Stomach (tissue), 9 donors: ENCODE data around the gene FOXJ3. TPM values are rescaled to one million over a fixed set of nuclear protein-coding genes. Genes with fewer than 3 reads are reported as not detected.

Experiments
- DNase-seq, 2 donors: peaks; one replicate each; pipeline versions ENCODE4 v3.0.0 to v3.0.0-alpha.2; 2013 to 2019
- H3K27ac ChIP-seq, 5 donors: fragments of 200-600 bp in 4 of 5; sonication (generic) in 4 of 5; one replicate each; pipeline ENCODE4 v1.5.1; 2013 to 2019; ENCODE audit warnings: mild to moderate bottlenecking in 1 of 5, moderate library complexity in 1 of 5
- H3K27me3 ChIP-seq, 3 donors: fragments of 200-600 bp; sonication (generic); one replicate each; pipeline ENCODE4 v1.5.1; 2017 to 2019; ENCODE audit warnings: mixed run types in 1 of 3
- H3K36me3 ChIP-seq, 4 donors: fragments of 200-600 bp; sonication (generic); 1 replicate in 3 of 4; 2 replicates in 1 of 4; pipeline ENCODE4 v1.5.1; 2016 to 2019
- H3K4me1 ChIP-seq, 4 donors: fragments of 200-600 bp; sonication (generic); one replicate each; pipeline ENCODE4 v1.5.1; 2016 to 2019
- H3K4me3 ChIP-seq, 4 donors: fragments of 200-600 bp; sonication (generic) in 3 of 4; one replicate each; pipeline ENCODE4 v1.5.1; 2016 to 2019; ENCODE audit warnings: mild to moderate bottlenecking in 1 of 4
- H3K9me3 ChIP-seq, 4 donors: fragments of 200-600 bp; sonication (generic); one replicate each; pipeline ENCODE4 v1.5.1; 2016 to 2019
- EP300 ChIP-seq: sonication (generic); formaldehyde crosslinking; IDR thresholded peaks from one replicate; pipeline ENCODE4 v1.6.1; 2017; ENCODE audit warnings: antibody characterized with exemption
- POLR2A ChIP-seq, 4 donors: fragments of 450-650 bp; IDR thresholded peaks; one replicate each; pipeline ENCODE4 v1.6.1; 2016; ENCODE audit warnings: antibody characterized with exemption in 4 of 4, control low read depth in 2 of 4, mild to moderate bottlenecking in 1 of 4, moderate library complexity in 1 of 4
- POLR2AphosphoS5 ChIP-seq, 3 donors: sonication (generic); formaldehyde crosslinking; IDR thresholded peaks; one replicate each; pipeline ENCODE4 v1.6.1; 2016; ENCODE audit warnings: antibody characterized with exemption in 3 of 3
- WGBS, 5 donors: extraction: QIAGEN DNeasy Blood & Tissue Kit in 3 of 5; methylation state at CpG; one replicate each; pipeline versions ENCODE4 v1.1.5 to v1.1.7; 2013 to 2018; 5-methylcytosine and 5-hydroxymethylcytosine counted together
- intact Hi-C: fragments of 100-400 bp; cut with DNase I; formaldehyde crosslinking; loops from one replicate; pipeline ENCODE4 v1.15.1; 2023; ENCODE audit warnings: low total_unique reads
- polyA plus RNA-seq, 3 donors: library from polyadenylated mRNA; stranded (reverse); fragments of 200-250 nt; gene quantifications; one replicate each; pipeline ENCODE4 v1.2.3, GENCODE V29; 2013
- total RNA-seq, 5 donors: library from RNA; depleted of rRNA; stranded (reverse); fragments of >200 nt; gene quantifications; one replicate each; pipeline versions ENCODE4 v1.1.0 to v1.2.3, GENCODE V29; 2014 to 2016
- TF ChIP-seq, protein P1 (sequence below), 7 experiments: fragments of 450-650 bp in 4 of 7; fragments of 200-600 bp in 3 of 7; sonication (generic) in 3 of 7; IDR thresholded peaks; one replicate each; pipeline ENCODE4 v1.5.1; 2016 to 2019; ENCODE audit warnings: antibody characterized with exemption in 7 of 7, control low read depth in 2 of 7, mild to moderate bottlenecking in 1 of 7
- donor health status: healthy with polysubstance abuse.
- donor health status: Bipolar disorder and iron deficiency.
- donor health status: healthy.

Gene FOXJ3
- total and polyA plus RNA-seq, 8 donors, result 8.3 to 57.3 (median 12.3) TPM

GRCh38 chr1:42311138-42311537 lies 23.9 kb downstream of the FOXJ3 start:
- no peak overlapping the region for H3K27ac ChIP-seq
- H3K4me3 ChIP-seq, result no peak overlapping the region
- 0 to 43% (median 0%) methylated on average over 1 of the region's 1 CpG for WGBS, 5 donors
- no peak for DNase-seq
- H3K27me3 ChIP-seq, result no peaks in the 10 kb centered on the region
- H3K4me1 ChIP-seq, result peaks cover 30 to 46% (median 39%) of the 10 kb centered on the region in 4 donors
- no peaks in the 10 kb centered on the region for H3K9me3 ChIP-seq
- H3K36me3 ChIP-seq, result peaks cover 0 to 8% (median 0%) of the 10 kb centered on the region in 4 donors
- TF ChIP-seq EP300 (no peak), POLR2A (IDR thresholded peaks at IDR 0.05) (no peak), POLR2AphosphoS5 (IDR thresholded peaks at IDR 0.05) (no peak)
- TF ChIP-seq, protein P1, sequence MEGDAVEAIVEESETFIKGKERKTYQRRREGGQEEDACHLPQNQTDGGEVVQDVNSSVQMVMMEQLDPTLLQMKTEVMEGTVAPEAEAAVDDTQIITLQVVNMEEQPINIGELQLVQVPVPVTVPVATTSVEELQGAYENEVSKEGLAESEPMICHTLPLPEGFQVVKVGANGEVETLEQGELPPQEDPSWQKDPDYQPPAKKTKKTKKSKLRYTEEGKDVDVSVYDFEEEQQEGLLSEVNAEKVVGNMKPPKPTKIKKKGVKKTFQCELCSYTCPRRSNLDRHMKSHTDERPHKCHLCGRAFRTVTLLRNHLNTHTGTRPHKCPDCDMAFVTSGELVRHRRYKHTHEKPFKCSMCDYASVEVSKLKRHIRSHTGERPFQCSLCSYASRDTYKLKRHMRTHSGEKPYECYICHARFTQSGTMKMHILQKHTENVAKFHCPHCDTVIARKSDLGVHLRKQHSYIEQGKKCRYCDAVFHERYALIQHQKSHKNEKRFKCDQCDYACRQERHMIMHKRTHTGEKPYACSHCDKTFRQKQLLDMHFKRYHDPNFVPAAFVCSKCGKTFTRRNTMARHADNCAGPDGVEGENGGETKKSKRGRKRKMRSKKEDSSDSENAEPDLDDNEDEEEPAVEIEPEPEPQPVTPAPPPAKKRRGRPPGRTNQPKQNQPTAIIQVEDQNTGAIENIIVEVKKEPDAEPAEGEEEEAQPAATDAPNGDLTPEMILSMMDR (IDR thresholded peaks at IDR 0.05), result no peak
- intact Hi-C loops, result no loop called here

DNA sequence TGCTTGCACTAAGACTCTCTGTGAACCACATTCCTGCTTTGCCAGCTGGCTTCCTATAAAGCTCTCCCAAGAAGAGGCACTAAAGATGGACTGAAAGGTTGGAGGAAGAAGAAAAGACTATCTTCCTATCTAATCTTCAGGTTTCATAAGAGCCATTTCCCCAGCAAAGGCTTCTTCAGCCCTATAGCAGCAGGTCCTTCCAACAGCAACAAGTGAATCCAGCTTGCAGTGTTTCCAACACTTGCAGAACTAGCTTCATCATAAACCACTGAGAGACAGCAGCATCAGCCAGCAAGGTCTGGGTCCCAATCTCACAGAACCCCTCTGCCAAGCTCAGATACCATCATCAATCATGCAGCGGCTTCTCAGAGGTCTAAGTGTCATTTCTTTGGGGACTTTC lies 28.1 kb downstream of the FOXJ3 start:
- no peak overlapping the region for H3K27ac ChIP-seq
- H3K9me3 ChIP-seq, result peaks cover 0 to 4% (median 0%) of the 10 kb centered on the region in 4 donors
- peaks cover 0 to 8% (median 5%) of the 10 kb centered on the region in 4 donors for H3K36me3 ChIP-seq
- no peak for DNase-seq
- H3K4me1 ChIP-seq, result peaks cover 0 to 4% (median under 1%) of the 10 kb centered on the region in 4 donors
- no peaks in the 10 kb centered on the region for H3K27me3 ChIP-seq
- WGBS, 5 donors, result 77 to 100% (median 83%) methylated on average over 1 of the region's 1 CpG
- intact Hi-C loops, result no loop called here
- H3K4me3 ChIP-seq, result no peak overlapping the region
- TF ChIP-seq, protein P1 (IDR thresholded peaks at IDR 0.05), result no peak
- no peak for TF ChIP-seq POLR2A (IDR thresholded peaks at IDR 0.05)
- TF ChIP-seq POLR2AphosphoS5 (IDR thresholded peaks at IDR 0.05), result no peak
- TF ChIP-seq EP300, result no peak

GRCh38 chr1:42305639-42306038 lies 29.4 kb downstream of the FOXJ3 start:
- TF ChIP-seq POLR2AphosphoS5 (IDR thresholded peaks at IDR 0.05) (no peak), POLR2A (IDR thresholded peaks at IDR 0.05) (no peak), EP300 (no peak)
- TF ChIP-seq, protein P1 (IDR thresholded peaks at IDR 0.05), result no peak
- Histone ChIP-seq H3K27me3 (no peaks in the 10 kb centered on the region), H3K4me1 (no peaks in the 10 kb centered on the region), H3K36me3 (peaks cover 0 to 11% (median 7%) of the 10 kb centered on the region in 4 donors), H3K4me3 (no peak overlapping the region), H3K27ac (no peak overlapping the region), H3K9me3 (peaks cover 0 to 4% (median 0%) of the 10 kb centered on the region in 4 donors)
- 90 to 97% (median 94%) methylated on average over 5 of the region's 5 CpGs for WGBS, 5 donors
- intact Hi-C loops, result no loop called here
- no peak for DNase-seq

GRCh38 chr1:42302034-42302433 lies 33.0 kb downstream of the FOXJ3 start:
- intact Hi-C loops, result no loop called here
- TF ChIP-seq POLR2A (IDR thresholded peaks at IDR 0.05) (no peak), POLR2AphosphoS5 (IDR thresholded peaks at IDR 0.05) (no peak), EP300 (no peak)
- TF ChIP-seq, protein P1 (IDR thresholded peaks at IDR 0.05), result no peak
- 93 to 100% (median 100%) methylated on average over 1 of the region's 1 CpG for WGBS, 5 donors
- H3K27ac ChIP-seq, result no peak overlapping the region
- H3K27me3 ChIP-seq, result no peaks in the 10 kb centered on the region
- H3K4me3 ChIP-seq, result no peak overlapping the region
- no peak for DNase-seq
- H3K36me3 ChIP-seq, result peaks cover 0 to 11% (median 3%) of the 10 kb centered on the region in 4 donors
- H3K4me1 ChIP-seq, result no peaks in the 10 kb centered on the region
- H3K9me3 ChIP-seq, result peaks cover 0 to 4% (median 0%) of the 10 kb centered on the region in 4 donors
